BE2C (cell line): ENCODE results near the gene ALDH3A1.

ENCODE experiments used
- DNase-seq: peaks from one replicate; pipeline ENCODE4 v3.0.0-alpha.2; 2020
- H3K27me3 ChIP-seq: fragments of 250-450 bp; sonication (Bioruptor Pico); 2 replicates; pipeline ENCODE4 v1.5.1; 2020; ENCODE audit warnings: mild to moderate bottlenecking
- H3K36me3 ChIP-seq: fragments of 250-450 bp; sonication (Bioruptor Pico); 2 replicates; pipeline ENCODE4 v1.5.1; 2020; ENCODE audit warnings: mild to moderate bottlenecking
- H3K4me1 ChIP-seq: fragments of 250-450 bp; sonication (Bioruptor Pico); 2 replicates; pipeline ENCODE4 v1.5.1; 2020
- H3K4me3 ChIP-seq: 2 replicates; pipeline ENCODE4 v1.5.1; 2011; ENCODE audit warnings: low read depth, low read length
- H3K9me3 ChIP-seq: fragments of 250-450 bp; sonication (Bioruptor Pico); 2 replicates; pipeline ENCODE4 v1.5.1; 2020
- TF ChIP-seq, protein P1 (sequence below): IDR thresholded peaks from 2 replicates; pipeline ENCODE4 v1.5.1; 2012; ENCODE audit warnings: mild to moderate bottlenecking, low read depth, low read length

Gene ALDH3A1

DNA sequence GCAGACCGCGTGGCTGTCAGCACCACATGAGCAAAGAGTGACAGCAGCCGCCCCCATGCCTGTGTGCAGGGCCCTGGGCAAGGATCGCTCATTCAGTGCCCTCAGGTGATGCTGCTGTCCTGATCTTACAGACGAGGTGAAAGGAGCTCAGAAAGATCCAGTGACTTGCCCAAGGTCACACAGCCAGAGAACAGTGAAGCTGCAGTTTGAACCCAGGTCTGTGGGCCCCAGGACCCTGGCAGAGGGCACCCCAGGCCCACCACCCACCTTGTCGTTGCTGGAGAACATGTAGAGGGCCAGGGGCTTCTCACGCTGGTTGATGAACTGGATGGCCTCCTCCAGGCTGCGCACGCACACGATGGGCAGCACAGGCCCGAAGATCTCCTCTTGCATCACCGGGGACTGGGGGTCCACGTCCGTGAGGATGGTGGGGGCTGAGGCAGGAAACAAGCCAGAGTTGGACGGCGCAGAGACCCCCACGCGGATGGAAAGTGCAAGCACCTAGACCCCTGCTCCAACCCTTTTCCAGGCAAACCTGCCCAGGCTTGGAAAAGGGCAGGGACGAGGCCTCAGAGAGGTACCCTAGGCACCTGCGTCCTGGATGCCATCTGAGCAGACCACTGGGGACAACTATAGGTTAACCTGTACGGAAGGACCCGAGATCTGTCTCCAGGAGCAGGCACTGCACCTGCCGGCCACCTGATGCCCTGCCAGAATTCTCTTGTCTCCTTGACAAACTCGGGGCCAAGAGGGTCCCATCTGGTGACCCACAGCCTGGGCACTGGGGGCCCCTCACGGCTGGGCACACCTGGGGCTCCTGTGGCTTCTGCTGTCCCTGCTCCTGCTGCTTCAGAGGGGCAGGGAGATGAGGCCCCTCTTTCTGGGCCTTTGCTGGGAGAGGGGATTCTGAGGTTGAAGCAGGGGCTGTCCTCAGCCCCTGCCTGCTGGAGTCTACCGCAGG is 8.6 kb downstream of the ALDH3A1 start:
- TF ChIP-seq, protein P1, sequence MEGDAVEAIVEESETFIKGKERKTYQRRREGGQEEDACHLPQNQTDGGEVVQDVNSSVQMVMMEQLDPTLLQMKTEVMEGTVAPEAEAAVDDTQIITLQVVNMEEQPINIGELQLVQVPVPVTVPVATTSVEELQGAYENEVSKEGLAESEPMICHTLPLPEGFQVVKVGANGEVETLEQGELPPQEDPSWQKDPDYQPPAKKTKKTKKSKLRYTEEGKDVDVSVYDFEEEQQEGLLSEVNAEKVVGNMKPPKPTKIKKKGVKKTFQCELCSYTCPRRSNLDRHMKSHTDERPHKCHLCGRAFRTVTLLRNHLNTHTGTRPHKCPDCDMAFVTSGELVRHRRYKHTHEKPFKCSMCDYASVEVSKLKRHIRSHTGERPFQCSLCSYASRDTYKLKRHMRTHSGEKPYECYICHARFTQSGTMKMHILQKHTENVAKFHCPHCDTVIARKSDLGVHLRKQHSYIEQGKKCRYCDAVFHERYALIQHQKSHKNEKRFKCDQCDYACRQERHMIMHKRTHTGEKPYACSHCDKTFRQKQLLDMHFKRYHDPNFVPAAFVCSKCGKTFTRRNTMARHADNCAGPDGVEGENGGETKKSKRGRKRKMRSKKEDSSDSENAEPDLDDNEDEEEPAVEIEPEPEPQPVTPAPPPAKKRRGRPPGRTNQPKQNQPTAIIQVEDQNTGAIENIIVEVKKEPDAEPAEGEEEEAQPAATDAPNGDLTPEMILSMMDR, result no peak
- H3K4me1 ChIP-seq, result no peaks in the 10 kb centered on the region
- H3K9me3 ChIP-seq, result no peaks in the 10 kb centered on the region

GRCh38 chr17:19738757-19739156 is 9.3 kb downstream of the ALDH3A1 start:
- Histone ChIP-seq H3K4me1 (no peaks in the 10 kb centered on the region), H3K9me3 (no peaks in the 10 kb centered on the region), H3K36me3 (no peaks in the 10 kb centered on the region), H3K27me3 (no peaks in the 10 kb centered on the region), H3K4me3 (no peak overlapping the region)
- no peak for DNase-seq
- TF ChIP-seq, protein P1, result no peak

More for the DNA sequence above, 8.6 kb downstream of the ALDH3A1 start:
- no peak for DNase-seq
- no peaks in the 10 kb centered on the region for H3K36me3 ChIP-seq
- no peaks in the 10 kb centered on the region for H3K27me3 ChIP-seq
- H3K4me3 ChIP-seq, result no peak overlapping the region

GRCh38 chr17:19738073-19738449 is 10.0 kb downstream of the ALDH3A1 start:
- Histone ChIP-seq H3K27me3 (no peaks in the 10 kb centered on the region), H3K4me3 (no peak overlapping the region), H3K4me1 (no peaks in the 10 kb centered on the region), H3K9me3 (no peaks in the 10 kb centered on the region), H3K36me3 (no peaks in the 10 kb centered on the region)
- DNase-seq, result no peak
- TF ChIP-seq, protein P1, result no peak

DNA sequence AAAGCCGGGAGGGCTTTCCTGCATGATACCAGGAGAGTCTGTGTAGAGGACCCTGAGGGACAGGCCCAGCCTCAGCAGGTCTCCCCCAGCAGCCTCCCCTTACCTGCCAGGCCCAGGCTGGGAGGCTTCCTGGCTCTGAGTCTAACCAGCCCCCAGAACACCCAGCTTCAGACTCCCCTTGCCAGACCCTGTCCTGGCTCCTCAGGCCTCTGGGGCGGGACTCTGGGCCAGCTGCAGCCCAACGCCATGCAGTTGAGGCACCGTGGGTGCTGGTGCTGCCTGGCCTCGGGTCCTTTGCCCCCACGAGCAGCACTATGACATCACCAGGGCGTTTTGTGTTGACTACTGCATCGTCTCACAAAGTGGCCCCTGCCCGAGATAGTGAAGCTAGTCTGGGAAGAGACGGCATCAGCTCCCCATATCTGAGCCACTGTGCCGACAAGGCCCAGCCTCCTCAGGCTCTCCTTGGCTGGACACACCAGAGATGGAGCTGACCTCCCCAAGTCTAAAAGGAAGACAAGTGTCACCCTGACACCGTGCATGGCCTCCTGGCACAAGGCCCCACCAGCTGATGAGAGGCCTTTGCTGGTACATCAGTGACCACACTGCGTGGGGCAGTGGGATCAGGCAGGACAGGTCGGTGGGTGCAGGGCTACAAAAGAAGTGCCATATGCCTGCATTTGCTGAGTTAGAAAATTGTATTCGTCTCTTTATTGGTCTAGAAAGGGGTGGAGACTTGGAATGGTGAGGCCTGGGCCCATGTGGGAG is 10.6 kb downstream of the ALDH3A1 start:
- no peak for DNase-seq

GRCh38 chr17:19736071-19736470 is 12.0 kb downstream of the ALDH3A1 start:
- Histone ChIP-seq H3K36me3 (no peaks in the 10 kb centered on the region), H3K27me3 (no peaks in the 10 kb centered on the region), H3K4me1 (no peaks in the 10 kb centered on the region), H3K9me3 (no peaks in the 10 kb centered on the region), H3K4me3 (no peak overlapping the region)
- TF ChIP-seq, protein P1, result no peak
- no peak for DNase-seq

More for the DNA sequence above, 10.6 kb downstream of the ALDH3A1 start:
- TF ChIP-seq, protein P1, result no peak
- Histone ChIP-seq H3K4me1 (no peaks in the 10 kb centered on the region), H3K4me3 (no peak overlapping the region), H3K9me3 (no peaks in the 10 kb centered on the region), H3K27me3 (no peaks in the 10 kb centered on the region), H3K36me3 (no peaks in the 10 kb centered on the region)
